Measurements from ENCODE around the gene HTD2. TPM values are rescaled to one million over a fixed set of nuclear protein-coding genes. Genes with fewer than 3 reads are reported as not detected.
"Not testable (repeated sequence)": the region's sequence is repeated elsewhere in the genome, so short reads cannot be mapped to it uniquely, and the experiment has no call there.

Gene HTD2
- total RNA-seq, 2 experiments from 2014 or later: 10.1 to 13.0 TPM

GRCh38 chr3:58285334-58285733 is 21.0 kb upstream of the HTD2 start:
- no peaks in the 10 kb centered on the region for H3K9me3 Mint-ChIP-seq
- no peaks in the 10 kb centered on the region for H3K4me1 Mint-ChIP-seq
- DNase-seq: no peak
- peaks cover 5% of the 10 kb centered on the region for H3K36me3 Mint-ChIP-seq
- no peaks in the 10 kb centered on the region for H3K27me3 Mint-ChIP-seq
- no peak overlapping the region for H3K27ac Mint-ChIP-seq
- no peak overlapping the region for H3K4me3 Mint-ChIP-seq

DNA sequence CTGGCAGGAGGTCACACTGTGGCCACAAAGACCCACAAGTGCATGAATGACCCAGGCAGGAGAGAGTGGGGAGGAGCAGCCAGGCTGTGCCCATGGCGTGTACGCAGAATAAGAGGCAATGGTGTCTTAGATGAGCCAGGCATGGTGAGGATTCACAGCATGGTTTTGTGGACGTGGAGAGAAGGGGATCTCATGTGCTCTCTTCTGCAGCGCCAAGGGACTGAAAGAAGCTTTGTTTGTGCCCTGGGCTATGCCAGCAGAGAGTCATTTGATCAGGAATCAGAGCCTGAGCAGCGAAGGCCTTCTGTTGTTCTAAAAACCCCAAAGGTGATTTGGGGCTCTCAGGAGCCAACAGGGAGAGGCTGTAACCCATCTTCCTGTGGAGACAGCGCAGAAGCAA is 19.0 kb upstream of the HTD2 start:
- H3K27me3 Mint-ChIP-seq: no peaks in the 10 kb centered on the region
- H3K9me3 Mint-ChIP-seq: no peaks in the 10 kb centered on the region
- H3K27ac Mint-ChIP-seq: no peak overlapping the region
- H3K4me1 Mint-ChIP-seq: no peaks in the 10 kb centered on the region
- peaks cover 5% of the 10 kb centered on the region for H3K36me3 Mint-ChIP-seq
- DNase-seq: no peak
- H3K4me3 Mint-ChIP-seq: no peak overlapping the region

- no peak for DNase-seq
- H3K9me3 Mint-ChIP-seq: no peaks in the 10 kb centered on the region
These were observed 18.1 kb upstream of the HTD2 start for GRCh38 chr3:58288011-58288728.

DNA sequence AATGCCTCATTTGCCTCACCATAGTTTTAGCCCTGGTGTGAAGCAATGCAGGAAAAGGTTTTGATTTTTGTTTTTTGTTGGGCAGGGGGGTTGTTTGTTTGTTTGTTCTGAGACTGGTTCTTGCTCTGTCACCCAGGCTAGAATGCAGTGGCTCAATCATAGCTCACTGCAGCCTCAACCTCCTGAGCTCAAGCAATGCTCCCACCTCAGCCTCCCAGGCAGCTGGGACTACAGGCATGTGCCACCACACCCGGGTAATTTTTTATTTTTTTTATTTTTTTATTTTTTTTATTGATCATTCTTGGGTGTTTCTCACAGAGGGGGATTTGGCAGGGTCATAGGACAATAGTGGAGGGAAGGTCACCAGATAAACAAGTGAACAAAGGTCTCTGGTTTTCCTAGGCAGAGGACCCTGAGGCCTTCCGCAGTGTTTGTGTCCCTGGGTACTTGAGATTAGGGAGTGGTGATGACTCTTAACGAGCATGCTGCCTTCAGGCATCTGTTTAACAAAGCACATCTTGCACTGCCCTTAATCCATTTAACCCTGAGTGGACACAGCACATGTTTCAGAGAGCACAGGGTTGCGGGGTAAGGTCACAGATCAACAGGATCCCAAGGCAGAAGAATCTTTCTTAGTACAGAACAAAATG is 17.2 kb upstream of the HTD2 start:
- not testable (repeated sequence) for H3K4me1 Mint-ChIP-seq, H3K27me3 Mint-ChIP-seq, H3K27ac Mint-ChIP-seq, H3K9me3 Mint-ChIP-seq, H3K36me3 Mint-ChIP-seq, DNase-seq, H3K4me3 Mint-ChIP-seq

More at GRCh38 chr3:58288011-58288728, 18.1 kb upstream of the HTD2 start:
- no peak overlapping the region for H3K27ac Mint-ChIP-seq
- H3K27me3 Mint-ChIP-seq: no peaks in the 10 kb centered on the region
- H3K4me3 Mint-ChIP-seq: no peak overlapping the region
- no peaks in the 10 kb centered on the region for H3K4me1 Mint-ChIP-seq
- peaks cover 5% of the 10 kb centered on the region for H3K36me3 Mint-ChIP-seq

GRCh38 chr3:58290446-58290845 is 15.9 kb upstream of the HTD2 start:
- not testable (repeated sequence) for H3K27me3 Mint-ChIP-seq, H3K4me3 Mint-ChIP-seq, H3K4me1 Mint-ChIP-seq, DNase-seq, H3K36me3 Mint-ChIP-seq, H3K27ac Mint-ChIP-seq, H3K9me3 Mint-ChIP-seq

DNA sequence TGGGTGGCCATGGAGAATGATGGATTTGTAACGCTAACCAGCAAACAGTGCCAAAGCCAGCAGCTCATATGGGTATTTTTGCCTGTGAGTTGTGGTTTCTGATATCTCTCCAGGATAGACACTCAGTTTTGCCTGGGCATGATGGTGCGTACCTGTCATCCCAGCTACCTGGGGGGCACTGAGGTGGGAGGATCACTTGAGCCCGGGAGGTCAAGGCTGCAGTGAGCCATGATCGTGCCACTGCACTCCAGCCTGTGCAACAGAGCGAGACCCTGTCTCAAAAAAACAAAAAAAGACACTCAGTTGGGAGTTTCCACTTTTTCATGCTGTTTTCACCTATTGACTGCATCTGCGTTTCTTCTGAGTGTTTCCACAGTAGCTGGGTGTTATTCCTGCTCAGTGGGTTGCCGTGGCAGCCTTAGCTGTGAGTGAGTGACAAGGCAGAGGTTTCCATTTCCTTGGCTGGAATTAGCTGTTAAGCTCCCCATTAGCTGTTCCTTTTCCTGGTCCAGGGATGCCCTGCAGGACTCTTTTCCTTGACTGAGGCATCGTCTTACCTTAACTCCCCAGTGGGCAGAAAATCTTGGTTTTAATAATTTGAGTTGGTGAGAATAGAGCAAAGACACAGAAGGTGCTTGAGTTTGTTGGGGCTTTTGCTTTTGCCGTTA is 14.5 kb upstream of the HTD2 start:
- H3K9me3 Mint-ChIP-seq: peaks cover 3% of the 10 kb centered on the region
- H3K4me1 Mint-ChIP-seq: no peaks in the 10 kb centered on the region
- DNase-seq: no peak
- H3K27ac Mint-ChIP-seq: no peak overlapping the region
- peaks cover 7% of the 10 kb centered on the region for H3K36me3 Mint-ChIP-seq
- H3K4me3 Mint-ChIP-seq: no peak overlapping the region
- H3K27me3 Mint-ChIP-seq: no peaks in the 10 kb centered on the region

DNA sequence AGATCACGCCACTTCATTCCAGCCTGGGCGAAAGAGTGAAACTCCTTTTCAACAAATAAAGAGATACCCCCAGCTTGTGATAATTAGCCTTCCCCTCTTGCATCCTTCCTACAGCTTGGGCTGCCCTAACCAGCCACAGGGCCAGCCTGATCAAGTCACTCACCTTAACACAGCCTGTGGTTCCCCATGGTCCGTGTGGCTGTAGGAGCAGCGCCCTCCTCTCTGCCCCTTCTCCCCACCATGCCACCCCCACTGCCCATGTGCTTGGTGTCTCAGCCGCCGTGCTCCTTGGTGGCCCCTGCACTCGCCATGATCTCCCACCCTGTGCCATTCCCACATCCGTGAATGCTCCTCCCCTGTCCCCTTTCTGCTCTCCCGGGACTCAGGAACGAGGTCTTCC is 13.5 kb upstream of the HTD2 start:
- Mint-ChIP-seq H3K36me3 (peaks cover 7% of the 10 kb centered on the region), H3K4me1 (no peaks in the 10 kb centered on the region), H3K27ac (peak overlapping the region; percentile 55), H3K9me3 (peaks cover 3% of the 10 kb centered on the region), H3K27me3 (no peaks in the 10 kb centered on the region), H3K4me3 (no peak overlapping the region)
- DNase-seq: no peak

DNA sequence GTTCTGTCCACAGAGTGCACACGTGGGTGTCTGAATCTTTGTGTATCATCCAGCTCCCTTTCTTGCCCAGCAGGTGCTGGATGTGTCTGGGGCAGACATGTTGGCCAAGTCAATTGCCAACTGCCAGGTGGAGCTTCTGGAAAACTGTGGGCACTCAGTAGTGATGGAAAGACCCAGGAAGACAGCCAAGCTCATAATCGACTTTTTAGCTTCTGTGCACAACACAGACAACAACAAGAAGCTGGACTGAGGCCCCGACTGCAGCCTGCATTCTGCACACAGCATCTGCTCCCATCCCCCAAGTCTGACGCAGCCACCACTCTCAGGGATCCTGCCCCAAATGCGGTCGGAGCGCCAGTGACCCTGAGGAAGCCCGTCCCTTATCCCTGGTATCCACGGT is 12.8 kb upstream of the HTD2 start:
- Mint-ChIP-seq H3K27ac (no peak overlapping the region), H3K36me3 (peaks cover 7% of the 10 kb centered on the region), H3K4me1 (no peaks in the 10 kb centered on the region), H3K27me3 (no peaks in the 10 kb centered on the region), H3K9me3 (peaks cover 3% of the 10 kb centered on the region), H3K4me3 (no peak overlapping the region)
- no peak for DNase-seq

DNA sequence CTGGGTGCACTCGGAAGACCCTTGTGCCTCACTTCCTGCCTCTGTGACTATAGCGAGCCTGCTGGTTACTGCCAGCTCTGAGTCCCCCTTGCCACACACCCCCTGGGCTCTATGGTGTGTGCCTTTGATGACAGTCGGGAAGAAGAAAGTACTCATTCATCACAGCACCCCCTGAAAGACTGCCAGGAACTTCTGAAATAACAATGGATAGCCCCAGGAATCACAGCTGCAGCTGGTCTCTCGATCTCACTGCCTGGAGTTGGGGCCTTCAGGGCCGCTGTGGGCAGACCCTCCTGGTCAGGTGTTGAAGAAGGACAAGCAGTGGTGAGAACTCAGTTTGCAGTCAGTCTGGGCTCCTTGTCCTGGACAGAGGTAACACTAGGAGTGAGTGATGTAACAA is 10.1 kb upstream of the HTD2 start:
- H3K36me3 Mint-ChIP-seq: peaks cover 7% of the 10 kb centered on the region
- H3K9me3 Mint-ChIP-seq: peaks cover 3% of the 10 kb centered on the region
- H3K4me3 Mint-ChIP-seq: no peak overlapping the region
- no peak for DNase-seq
- no peak overlapping the region for H3K27ac Mint-ChIP-seq
- H3K27me3 Mint-ChIP-seq: peaks cover 15% of the 10 kb centered on the region
- H3K4me1 Mint-ChIP-seq: no peaks in the 10 kb centered on the region

- H3K4me1 Mint-ChIP-seq: no peaks in the 10 kb centered on the region
- peaks cover 9% of the 10 kb centered on the region for H3K36me3 Mint-ChIP-seq
- no peak overlapping the region for H3K27ac Mint-ChIP-seq
- H3K27me3 Mint-ChIP-seq: peaks cover 21% of the 10 kb centered on the region
- no peak for DNase-seq
- peaks cover 6% of the 10 kb centered on the region for H3K9me3 Mint-ChIP-seq
- no peak overlapping the region for H3K4me3 Mint-ChIP-seq
These were observed 9.5 kb upstream of the HTD2 start for GRCh38 chr3:58296843-58297242.

GRCh38 chr3:58298190-58298589 is 8.1 kb upstream of the HTD2 start:
- Mint-ChIP-seq H3K27me3 (peaks cover 27% of the 10 kb centered on the region), H3K4me1 (no peaks in the 10 kb centered on the region), H3K36me3 (peaks cover 9% of the 10 kb centered on the region), H3K4me3 (no peak overlapping the region), H3K27ac (no peak overlapping the region), H3K9me3 (peaks cover 6% of the 10 kb centered on the region)
- no peak for DNase-seq

DNA sequence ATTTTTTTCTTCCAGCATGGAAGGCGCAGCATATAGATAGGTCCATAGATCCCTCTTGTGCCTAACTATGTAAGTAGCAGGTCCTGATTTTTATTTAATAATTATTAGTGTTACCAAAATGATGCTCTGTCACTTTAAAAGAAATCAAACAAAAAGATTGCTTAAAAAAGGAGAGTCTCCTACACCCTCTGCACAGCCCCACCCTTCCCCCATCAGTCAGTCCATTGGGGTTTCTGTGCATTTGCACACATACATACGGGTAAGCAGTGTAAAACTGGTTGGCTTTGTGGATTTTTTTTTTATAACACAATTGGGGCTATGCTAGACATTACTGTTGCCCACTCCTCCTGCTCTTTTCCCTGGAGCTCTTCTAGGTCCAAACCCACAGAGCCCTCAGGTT is 7.2 kb upstream of the HTD2 start:
- no peak overlapping the region for H3K4me3 Mint-ChIP-seq
- H3K9me3 Mint-ChIP-seq: peaks cover 6% of the 10 kb centered on the region
- H3K4me1 Mint-ChIP-seq: no peaks in the 10 kb centered on the region
- H3K27me3 Mint-ChIP-seq: peaks cover 27% of the 10 kb centered on the region
- peaks cover 6% of the 10 kb centered on the region for H3K36me3 Mint-ChIP-seq
- H3K27ac Mint-ChIP-seq: no peak overlapping the region
- no peak for DNase-seq

DNA sequence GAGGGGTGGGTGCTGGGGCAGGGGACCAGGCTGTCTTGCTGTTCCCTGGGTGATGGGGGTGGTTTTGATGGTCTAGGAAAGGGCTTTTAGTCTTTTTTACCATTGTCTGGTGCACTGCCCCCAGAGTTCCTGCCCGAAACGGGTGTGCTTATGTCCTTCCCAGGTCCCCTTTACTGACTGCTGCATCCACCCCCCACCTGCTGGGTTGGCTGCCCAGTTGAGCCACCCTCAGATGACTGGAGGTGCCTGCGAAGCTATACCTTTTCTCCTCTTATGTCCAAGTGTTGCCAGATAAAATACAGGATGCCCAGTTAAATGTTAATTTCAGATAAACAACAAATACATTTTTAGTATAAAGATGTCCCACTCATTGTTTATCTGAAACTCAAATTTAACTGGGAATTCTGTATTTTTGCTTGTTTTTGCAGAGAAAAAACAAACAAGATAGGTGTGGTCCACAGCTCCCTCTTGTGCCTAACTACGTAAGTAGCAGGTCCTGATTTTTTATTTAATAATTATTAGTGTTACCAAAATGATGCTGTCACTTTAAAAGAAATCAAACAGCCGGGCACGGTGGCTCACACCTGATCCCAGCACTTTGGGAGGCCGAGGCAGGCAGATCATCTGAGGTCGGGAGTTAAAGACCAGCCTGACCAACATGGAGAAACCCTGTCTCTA is 6.3 kb upstream of the HTD2 start:
- Mint-ChIP-seq H3K36me3 (peaks cover 4% of the 10 kb centered on the region), H3K27ac (no peak overlapping the region), H3K9me3 (peaks cover 6% of the 10 kb centered on the region), H3K27me3 (peaks cover 27% of the 10 kb centered on the region), H3K4me1 (no peaks in the 10 kb centered on the region), H3K4me3 (no peak overlapping the region)
- DNase-seq: no peak

DNA sequence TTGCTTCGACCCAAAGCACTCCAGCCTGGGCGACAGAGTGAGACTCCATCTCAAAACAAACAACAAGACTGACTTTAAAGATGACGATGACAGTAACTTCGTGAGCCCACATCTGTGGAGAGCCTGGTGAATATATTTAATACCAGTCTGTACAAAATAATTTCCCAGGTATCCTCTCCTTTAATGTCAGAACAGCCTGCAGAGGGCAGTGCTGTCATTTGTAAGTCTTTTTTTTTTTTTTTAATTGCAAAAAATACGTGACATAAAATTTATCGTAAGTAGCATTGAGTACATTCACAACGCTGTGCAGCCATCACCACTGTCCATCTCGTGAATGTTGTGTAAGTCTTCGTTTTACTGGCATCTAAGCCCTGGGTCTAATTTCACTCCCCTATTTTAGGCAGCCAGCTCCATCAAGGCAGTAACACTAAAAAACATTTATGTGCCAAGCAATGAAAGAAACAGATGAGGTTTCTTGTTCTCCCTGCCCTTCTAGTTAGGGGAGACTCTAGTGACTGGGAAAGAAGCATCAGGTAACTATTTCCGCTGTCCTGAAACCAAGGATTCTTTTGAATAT is 1.4 kb downstream of the HTD2 start:
- H3K4me1 Mint-ChIP-seq: peaks cover 29% of the 10 kb centered on the region
- DNase-seq: peak; percentile 21
- H3K27me3 Mint-ChIP-seq: no peaks in the 10 kb centered on the region
- peak overlapping the region; percentile 97 for H3K4me3 Mint-ChIP-seq
- H3K27ac Mint-ChIP-seq: peak overlapping the region; percentile 99
- H3K36me3 Mint-ChIP-seq: peaks cover 27% of the 10 kb centered on the region
- H3K9me3 Mint-ChIP-seq: no peaks in the 10 kb centered on the region

- H3K9me3 Mint-ChIP-seq: no peaks in the 10 kb centered on the region
- H3K27ac Mint-ChIP-seq: peak overlapping the region; percentile 54
- peak overlapping the region; percentile 97 for H3K4me3 Mint-ChIP-seq
- DNase-seq: no peak
- peaks cover 31% of the 10 kb centered on the region for H3K4me1 Mint-ChIP-seq
- no peaks in the 10 kb centered on the region for H3K27me3 Mint-ChIP-seq
- peaks cover 34% of the 10 kb centered on the region for H3K36me3 Mint-ChIP-seq
These were observed 2.4 kb downstream of the HTD2 start for GRCh38 chr3:58308728-58309127.

Measured in activated naive CD8-positive, alpha-beta T cell treated with anti-CD3 and anti-CD28 coated beads for 36 hours (primary cell).